ENCODE results near the gene ZMAT5.

The ZMAT5 gene

DNA sequence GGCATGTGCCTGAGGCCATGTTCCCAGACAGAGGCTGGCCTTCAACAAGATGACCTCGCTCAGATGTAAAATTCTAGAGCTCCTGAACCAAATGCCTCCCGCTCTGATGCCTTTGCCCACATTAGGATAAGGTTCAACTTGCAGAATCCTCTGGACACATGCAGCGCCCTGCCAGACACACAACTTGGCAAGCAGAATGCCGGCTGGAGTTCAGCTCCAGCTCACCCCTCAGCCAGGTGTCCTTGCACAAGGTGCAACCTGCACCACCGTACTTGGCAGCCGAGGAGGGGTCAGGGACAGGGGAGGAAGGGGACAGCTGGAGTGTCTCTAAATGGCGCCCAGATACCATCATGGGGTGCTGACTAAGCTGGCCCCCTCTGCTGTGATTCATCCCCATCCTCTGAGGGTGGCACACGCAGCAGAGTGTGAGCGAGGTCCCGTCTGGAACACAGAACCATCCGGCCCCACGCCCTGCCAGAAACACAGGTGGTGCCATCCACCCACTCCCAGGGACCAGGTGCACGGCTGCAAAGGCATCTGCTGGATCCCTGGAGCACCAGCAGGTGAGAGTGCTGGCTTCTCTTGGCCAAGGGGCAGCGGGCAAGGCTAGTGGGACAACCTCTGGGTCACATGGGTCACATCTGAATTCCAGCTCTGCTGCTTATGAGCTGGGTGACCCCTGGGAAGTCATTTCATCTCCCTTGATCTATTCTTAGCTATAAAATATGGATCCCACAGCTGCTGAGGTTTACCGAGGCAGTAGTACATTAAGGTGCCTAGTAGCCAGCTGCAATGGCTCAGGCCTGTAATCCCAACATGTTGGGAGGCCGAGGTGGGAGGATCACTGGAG lies 12.8 kb downstream of the ZMAT5 start:
- Histone ChIP-seq H3K9me3 (ENCODE audit: control insufficient read depth, insufficient read depth, low read depth, low read length) (no peaks in the 10 kb centered on the region), H3K4me1 (ENCODE audit: control insufficient read depth, insufficient read depth, low read length) (peaks cover 2% of the 10 kb centered on the region; the same call in 1 of the 2 replicates), H3K4me3 (ENCODE audit: low read depth, low read length) (no peak overlapping the region), H3K36me3 (ENCODE audit: control insufficient read depth in 2 of 2, insufficient read depth in 1 of 2, low read length in 2 of 2) (peaks cover 0 to 3% of the 10 kb centered on the region in 2 experiments; a peak in 2 of 3 replicates), H3K27ac (ENCODE audit: extremely low read depth, low read depth, low read length) (no peak overlapping the region)
- POLR2A ChIA-PET = interaction anchor here (1.0 kb wide), 1 partner anchor 9 kb away, joined by 3 read pairs; no protein-coding TSS in a partner anchor
- no peak for TF ChIP-seq IKZF3 (tag by site-specific recombination; IDR thresholded peaks at IDR 0.05)
- TF ChIP-seq ZNF335 (tag by site-specific recombination; conservative IDR thresholded peaks at IDR 0.05) = no peak
- no peak for TF ChIP-seq ZNF677 (tag by site-specific recombination; IDR thresholded peaks at IDR 0.05)
- no peak for TF ChIP-seq ZNF174 (tag by site-specific recombination; IDR thresholded peaks at IDR 0.05)
- no peak for TF ChIP-seq ZNF239 (tag by site-specific recombination; IDR thresholded peaks at IDR 0.05)
- no peak for TF ChIP-seq ZNF654 (tag by site-specific recombination; IDR thresholded peaks at IDR 0.05; ENCODE audit: low read depth)
- TF ChIP-seq, protein P1, sequence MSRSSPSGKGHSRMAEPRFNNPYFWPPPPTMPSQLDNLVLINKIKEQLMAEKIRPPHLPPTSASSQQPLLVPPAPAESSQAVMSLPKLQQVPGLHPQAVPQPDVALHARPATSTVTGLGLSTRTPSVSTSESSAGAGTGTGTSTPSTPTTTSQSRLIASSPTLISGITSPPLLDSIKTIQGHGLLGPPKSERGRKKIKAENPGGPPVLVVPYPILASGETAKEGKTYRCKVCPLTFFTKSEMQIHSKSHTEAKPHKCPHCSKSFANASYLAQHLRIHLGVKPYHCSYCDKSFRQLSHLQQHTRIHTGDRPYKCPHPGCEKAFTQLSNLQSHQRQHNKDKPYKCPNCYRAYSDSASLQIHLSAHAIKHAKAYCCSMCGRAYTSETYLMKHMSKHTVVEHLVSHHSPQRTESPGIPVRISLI (tag by site-specific recombination; IDR thresholded peaks at IDR 0.05) = no peak
- TF ChIP-seq ZNF510 (tag by site-specific recombination; IDR thresholded peaks at IDR 0.05; ENCODE audit: insufficient replicate concordance) = no peak
- TF ChIP-seq, protein P2, sequence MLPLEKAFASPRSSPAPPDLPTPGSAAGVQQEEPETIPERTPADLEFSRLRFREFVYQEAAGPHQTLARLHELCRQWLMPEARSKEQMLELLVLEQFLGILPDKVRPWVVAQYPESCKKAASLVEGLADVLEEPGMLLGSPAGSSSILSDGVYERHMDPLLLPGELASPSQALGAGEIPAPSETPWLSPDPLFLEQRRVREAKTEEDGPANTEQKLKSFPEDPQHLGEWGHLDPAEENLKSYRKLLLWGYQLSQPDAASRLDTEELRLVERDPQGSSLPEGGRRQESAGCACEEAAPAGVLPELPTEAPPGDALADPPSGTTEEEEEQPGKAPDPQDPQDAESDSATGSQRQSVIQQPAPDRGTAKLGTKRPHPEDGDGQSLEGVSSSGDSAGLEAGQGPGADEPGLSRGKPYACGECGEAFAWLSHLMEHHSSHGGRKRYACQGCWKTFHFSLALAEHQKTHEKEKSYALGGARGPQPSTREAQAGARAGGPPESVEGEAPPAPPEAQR (tag by site-specific recombination; IDR thresholded peaks at IDR 0.05) = no peak
- no peak for TF ChIP-seq ZNF629 (tag by site-specific recombination; IDR thresholded peaks at IDR 0.05)
- TF ChIP-seq GLI4 (tag by site-specific recombination; IDR thresholded peaks at IDR 0.05) = no peak
- TF ChIP-seq ZSCAN16 (tag by site-specific recombination; IDR thresholded peaks at IDR 0.05) = no peak
- TF ChIP-seq, protein P3, sequence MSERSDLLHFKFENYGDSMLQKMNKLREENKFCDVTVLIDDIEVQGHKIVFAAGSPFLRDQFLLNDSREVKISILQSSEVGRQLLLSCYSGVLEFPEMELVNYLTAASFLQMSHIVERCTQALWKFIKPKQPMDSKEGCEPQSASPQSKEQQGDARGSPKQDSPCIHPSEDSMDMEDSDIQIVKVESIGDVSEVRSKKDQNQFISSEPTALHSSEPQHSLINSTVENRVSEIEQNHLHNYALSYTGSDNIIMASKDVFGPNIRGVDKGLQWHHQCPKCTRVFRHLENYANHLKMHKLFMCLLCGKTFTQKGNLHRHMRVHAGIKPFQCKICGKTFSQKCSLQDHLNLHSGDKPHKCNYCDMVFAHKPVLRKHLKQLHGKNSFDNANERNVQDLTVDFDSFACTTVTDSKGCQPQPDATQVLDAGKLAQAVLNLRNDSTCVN (tag by site-specific recombination; optimal IDR thresholded peaks at IDR 0.05) = no peak
- TF ChIP-seq ZNF214 (tag by site-specific recombination; IDR thresholded peaks at IDR 0.05; ENCODE audit: borderline replicate concordance) = no peak
- CTCF ChIA-PET = interaction anchor here (0.6 to 1.0 kb wide), 3 partner anchors 36 to 269 kb away, joined by 3 read pairs; no protein-coding TSS in a partner anchor

DNA sequence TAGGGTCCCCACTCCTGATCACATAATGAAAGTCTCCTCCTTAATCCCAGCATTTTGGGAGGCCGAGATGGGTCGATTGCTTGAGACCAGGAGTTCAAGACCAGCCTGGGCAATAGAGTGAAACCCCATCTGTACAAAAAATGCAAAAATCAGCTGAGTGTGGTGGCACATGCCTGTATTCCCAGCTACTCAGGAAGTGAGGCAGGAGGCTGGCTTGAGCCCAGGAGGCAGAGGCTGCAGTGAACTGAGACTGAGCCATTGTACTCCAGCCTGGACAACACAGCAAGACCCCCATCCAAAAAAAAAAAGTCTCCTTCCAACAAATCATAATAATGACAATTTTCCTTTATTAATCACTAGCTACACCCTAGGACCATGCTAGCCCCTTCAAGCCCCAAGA lies 15.1 kb downstream of the ZMAT5 start:
- TF ChIP-seq ZNF121 (tag by site-specific recombination; IDR thresholded peaks at IDR 0.05) = peak; percentile 67
- no peak for TF ChIP-seq ZNF114 (tag by site-specific recombination; IDR thresholded peaks at IDR 0.05)
- Histone ChIP-seq H3K27ac (ENCODE audit: extremely low read depth, low read depth, low read length) (no peak overlapping the region), H3K4me1 (ENCODE audit: control insufficient read depth, insufficient read depth, low read length) (no peaks in the 10 kb centered on the region), H3K36me3 (ENCODE audit: control insufficient read depth in 2 of 2, insufficient read depth in 1 of 2, low read length in 2 of 2) (peaks cover 0 to 18% of the 10 kb centered on the region in 2 experiments; a peak in 2 of 3 replicates), H3K9me3 (ENCODE audit: control insufficient read depth, insufficient read depth, low read depth, low read length) (no peaks in the 10 kb centered on the region), H3K4me3 (ENCODE audit: low read depth, low read length) (no peak overlapping the region)
- POLR2A ChIA-PET = interaction anchor here (1.4 kb wide), 1 partner anchor 15 kb away, joined by 4 read pairs; the partner anchor contains the start of genes UQCR10 and ZMAT5
- CTCF ChIA-PET = interaction anchor here (0.6 to 1.0 kb wide), 2 partner anchors 62 to 280 kb away, joined by 4 read pairs; no protein-coding TSS in a partner anchor

Measured in HEK293 (cell line).